ENCODE results near the gene BEAN1.

Gene BEAN1

GRCh38 chr16:66397736-66398433 lies 29.2 kb upstream of the BEAN1 start:
- no peak for DNase-seq

GRCh38 chr16:66399031-66399430 lies 28.1 kb upstream of the BEAN1 start:
- DNase-seq = no peak

- DNase-seq = peak; percentile 77
Observed at GRCh38 chr16:66399930-66400329, 27.2 kb upstream of the BEAN1 start.

- DNase-seq = no peak
Observed at GRCh38 chr16:66400503-66401380, 26.4 kb upstream of the BEAN1 start.

DNA sequence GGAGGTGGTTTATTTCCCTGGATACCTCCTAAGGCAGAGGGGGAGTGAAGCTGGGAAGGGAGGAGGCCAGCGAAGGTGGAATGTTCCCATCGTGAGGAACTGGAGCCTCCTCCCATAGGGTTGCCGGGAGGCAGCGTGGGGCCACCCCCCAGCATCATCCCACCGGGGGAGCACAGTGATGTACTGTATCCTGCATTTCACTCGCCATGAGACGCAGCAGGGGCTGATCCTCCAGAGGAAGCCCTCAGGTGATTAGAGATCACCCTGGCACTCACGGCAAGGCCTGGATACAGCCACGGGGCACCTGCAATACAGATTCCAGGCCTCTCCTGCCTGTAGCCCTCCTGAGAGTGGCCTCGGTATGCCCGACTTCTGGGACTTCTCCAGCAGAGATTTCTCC lies 25.5 kb upstream of the BEAN1 start:
- no peak for DNase-seq

DNA sequence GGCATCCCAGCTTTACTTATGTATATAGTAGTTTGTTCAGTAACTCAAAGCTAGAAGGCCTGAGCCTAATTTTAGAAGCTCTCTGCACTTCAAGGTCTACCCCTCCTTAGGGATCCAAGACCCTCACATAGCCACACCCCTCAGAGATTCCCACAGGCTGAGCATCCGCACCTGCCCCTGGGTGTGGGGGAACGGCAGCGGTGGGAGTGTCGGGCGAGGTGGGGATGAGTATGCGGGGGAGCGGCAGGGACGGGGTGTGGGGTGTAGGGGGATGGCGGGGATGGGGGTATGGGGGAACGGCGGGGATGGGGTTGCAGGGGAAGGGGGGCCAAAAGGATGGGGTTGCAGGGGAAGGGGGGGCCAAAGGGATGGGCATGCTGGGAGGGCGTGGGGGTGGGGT lies 24.9 kb upstream of the BEAN1 start:
- no peak for DNase-seq

DNA sequence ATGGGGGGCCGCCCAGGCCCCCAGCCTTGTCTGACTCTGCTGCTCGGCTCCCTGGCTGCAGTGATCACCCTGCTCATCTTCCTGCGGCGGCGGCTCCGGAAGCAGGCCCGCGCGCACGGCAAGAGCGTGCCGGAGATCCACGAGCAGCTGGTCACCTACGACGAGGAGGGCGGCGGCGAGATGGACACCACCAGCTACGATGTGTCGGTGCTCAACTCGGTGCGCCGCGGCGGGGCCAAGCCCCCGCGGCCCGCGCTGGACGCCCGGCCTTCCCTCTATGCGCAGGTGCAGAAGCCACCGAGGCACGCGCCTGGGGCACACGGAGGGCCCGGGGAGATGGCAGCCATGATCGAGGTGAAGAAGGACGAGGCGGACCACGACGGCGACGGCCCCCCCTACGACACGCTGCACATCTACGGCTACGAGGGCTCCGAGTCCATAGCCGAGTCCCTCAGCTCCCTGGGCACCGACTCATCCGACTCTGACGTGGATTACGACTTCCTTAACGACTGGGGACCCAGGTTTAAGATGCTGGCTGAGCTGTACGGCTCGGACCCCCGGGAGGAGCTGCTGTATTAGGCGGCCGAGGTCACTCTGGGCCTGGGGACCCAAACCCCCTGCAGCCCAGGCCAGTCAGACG lies 24.4 kb upstream of the BEAN1 start:
- DNase-seq = no peak

- no peak for DNase-seq
Observed at GRCh38 chr16:66403531-66404145, 23.5 kb upstream of the BEAN1 start.

GRCh38 chr16:66405057-66405783 lies 21.9 kb upstream of the BEAN1 start:
- DNase-seq = no peak

GRCh38 chr16:66406534-66407221 lies 20.4 kb upstream of the BEAN1 start:
- peak; percentile 60 for DNase-seq

DNA sequence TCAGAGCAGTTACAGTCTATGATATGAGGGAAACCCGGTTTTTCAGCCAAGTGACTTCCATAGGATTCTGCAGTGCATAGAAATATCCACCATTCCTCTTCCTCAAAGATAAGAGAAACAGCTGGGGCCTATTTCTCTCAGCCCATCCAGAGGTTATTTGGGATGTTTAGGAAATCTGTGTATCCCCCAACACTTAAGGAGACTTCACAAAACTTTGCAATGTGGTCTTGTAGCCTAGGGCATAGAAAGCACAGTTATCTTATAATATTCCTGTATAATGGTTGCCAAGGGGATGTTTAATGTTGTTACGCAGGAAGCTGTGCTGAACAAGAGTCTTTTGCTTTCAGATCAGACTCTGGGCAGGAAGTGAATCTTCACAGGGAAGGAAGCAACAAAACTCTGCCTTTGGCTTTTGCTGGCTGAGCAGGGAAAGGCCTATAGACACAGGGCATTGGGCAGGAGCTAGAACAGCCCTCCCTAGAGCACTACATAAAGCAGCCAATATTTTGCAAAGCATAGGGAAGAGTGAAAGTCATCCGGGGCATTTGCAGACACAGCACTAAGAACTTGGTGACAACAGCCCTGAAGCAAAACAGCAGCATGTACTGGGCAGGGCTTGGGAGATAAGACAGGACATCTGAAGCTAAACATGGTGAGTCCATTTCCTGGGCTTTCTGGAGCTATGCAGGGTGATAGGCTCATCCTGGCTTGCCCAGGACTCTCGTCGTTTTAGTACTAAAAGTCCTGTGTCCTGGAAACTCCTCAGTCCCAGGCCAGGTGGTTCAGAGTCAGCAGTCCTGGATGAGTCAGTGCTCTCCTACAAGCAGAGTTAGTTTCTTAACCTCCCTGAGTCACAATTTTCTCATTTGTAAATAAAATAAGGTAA lies 18.7 kb upstream of the BEAN1 start:
- DNase-seq = no peak

GRCh38 chr16:66409156-66409555 lies 17.9 kb upstream of the BEAN1 start:
- no peak for DNase-seq

DNA sequence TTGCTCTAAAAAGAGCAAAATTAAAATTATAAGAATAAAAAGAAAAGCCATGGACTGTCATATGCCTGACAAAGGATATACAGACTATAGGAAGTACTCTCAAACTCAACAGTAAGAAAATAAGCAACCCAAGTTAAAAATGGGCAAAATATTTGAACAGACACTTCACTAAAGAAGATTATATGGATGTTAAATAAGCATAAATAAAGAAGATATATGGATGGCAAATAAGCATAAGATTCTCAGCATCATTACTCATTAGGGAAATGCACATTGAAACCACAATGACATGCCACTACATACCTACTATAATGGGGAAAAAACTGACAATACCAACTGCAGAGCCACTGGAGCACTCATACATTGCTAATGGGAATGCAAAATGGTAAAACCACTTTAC lies 14.9 kb upstream of the BEAN1 start:
- no peak for DNase-seq

- DNase-seq = no peak
Observed at GRCh38 chr16:66414891-66415290, 12.2 kb upstream of the BEAN1 start.

DNA sequence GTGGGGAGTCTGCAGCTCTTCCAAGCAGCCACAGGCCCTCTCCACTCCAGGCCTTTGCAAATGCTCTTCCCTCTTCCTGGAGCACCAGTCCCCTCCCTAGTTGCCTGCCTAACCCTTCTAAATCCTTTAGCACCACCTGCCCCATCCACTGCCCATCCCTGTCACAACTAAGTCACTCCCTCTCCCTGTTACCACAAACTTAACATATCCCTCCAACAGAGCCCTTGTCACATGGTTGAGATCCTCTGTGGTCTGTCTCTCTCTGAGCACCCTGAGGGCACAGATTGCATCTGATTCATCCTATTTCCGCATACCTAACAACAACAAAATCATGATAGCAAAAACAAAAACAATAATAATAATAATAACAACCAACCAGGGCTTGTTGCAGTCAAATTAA lies 11.0 kb upstream of the BEAN1 start:
- no peak for DNase-seq

DNA sequence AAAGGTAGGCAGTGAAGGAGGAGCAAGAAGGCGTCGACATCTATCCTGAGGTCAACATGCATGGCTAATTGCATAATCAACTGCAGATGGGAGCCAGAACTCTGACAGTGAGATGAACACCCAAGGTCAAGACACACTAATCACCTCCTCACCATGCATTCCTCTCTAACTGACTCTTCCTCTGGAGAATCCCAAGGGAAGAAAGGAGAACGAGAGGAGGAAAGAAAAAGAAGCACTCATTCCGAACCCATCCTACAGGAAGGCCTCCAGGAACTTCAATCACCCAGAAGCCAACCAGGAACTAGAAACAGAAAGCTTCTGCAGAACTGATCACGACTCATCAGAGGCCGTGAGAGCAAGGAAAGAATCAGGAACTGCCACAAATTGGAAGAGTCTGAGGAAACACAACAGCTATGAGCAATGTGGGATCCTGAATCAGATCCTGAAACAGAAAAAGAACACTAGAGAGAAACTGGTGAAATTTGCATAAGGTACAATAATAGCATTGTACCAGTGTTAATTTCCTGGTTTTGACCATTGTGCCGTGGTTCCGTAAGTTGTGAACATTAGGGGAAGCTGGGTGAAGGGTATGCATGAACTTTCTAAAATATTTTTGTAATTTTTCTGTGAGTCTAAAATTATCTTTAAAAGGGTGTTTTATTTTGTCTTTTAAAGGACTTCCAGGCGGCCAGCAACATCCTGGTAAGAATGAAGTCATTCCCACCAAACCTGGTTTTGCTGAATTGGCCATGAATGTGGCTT lies 10.0 kb upstream of the BEAN1 start:
- no peak for DNase-seq

- DNase-seq = no peak
Observed at GRCh38 chr16:66418165-66418962, 8.7 kb upstream of the BEAN1 start.

DNA sequence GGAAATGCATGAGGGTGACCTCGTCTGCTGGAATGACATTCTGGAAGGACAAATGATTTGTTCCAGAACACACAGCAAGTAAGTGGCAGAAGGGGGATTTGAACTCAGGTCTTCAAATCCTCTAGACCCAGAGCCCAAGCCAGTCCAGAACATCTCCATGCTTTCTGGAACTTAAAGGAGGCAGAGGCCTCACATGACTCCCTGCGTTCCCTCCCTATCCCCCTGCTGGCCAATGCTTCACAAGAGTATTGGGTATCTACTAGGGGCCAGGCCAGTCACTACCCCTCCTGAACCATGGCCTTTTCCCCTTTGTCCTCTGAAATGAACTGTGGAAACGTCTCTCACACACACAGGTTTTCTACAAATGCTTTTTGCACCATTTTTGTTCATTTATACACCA lies 7.6 kb upstream of the BEAN1 start:
- DNase-seq = no peak

DNA sequence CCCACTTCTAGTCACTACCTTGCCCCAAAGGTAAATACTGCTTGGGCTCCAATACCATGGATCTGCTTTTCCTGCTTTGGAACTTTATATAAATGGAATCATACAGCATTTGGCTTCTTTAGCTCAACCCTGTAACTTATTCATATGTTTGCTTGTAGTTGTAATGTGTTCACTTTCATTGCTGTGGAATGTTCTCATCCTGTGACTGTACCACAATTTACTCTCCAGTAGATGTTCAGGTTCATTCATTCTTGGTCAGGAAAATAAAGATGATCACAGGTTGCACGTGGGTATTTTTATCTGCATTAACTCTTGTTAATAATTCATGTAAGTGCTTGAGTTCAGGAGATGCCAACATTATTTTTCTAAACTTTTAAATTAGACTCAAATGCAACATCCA lies 6.7 kb upstream of the BEAN1 start:
- DNase-seq = no peak
